ENCODE data around the gene CLIC4.

CLIC4 gene

DNA sequence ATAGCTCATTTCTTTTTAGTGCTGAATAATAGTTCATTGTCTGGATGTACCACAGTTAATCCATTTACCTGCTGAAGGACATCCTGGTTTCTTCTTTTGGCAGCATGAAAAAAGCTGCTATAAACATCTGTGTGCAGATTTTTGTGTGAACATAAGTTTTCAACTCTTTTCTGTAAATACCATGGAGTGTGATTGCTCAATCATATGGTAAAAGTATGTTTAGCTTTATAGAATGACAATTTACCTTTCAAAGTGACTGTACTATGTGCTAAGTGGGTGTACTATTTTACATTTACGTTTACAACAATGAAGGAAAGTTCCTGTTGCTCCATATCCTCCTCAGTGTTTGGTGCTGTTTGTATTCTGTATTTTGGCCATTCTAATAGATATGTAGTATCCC is 135.8 kb downstream of the CLIC4 start:
- TF ChIP-seq, protein P1, sequence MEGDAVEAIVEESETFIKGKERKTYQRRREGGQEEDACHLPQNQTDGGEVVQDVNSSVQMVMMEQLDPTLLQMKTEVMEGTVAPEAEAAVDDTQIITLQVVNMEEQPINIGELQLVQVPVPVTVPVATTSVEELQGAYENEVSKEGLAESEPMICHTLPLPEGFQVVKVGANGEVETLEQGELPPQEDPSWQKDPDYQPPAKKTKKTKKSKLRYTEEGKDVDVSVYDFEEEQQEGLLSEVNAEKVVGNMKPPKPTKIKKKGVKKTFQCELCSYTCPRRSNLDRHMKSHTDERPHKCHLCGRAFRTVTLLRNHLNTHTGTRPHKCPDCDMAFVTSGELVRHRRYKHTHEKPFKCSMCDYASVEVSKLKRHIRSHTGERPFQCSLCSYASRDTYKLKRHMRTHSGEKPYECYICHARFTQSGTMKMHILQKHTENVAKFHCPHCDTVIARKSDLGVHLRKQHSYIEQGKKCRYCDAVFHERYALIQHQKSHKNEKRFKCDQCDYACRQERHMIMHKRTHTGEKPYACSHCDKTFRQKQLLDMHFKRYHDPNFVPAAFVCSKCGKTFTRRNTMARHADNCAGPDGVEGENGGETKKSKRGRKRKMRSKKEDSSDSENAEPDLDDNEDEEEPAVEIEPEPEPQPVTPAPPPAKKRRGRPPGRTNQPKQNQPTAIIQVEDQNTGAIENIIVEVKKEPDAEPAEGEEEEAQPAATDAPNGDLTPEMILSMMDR (IDR thresholded peaks at IDR 0.05), result no peak
- Histone ChIP-seq H3K36me3 (no peaks in the 10 kb centered on the region), H3K4me1 (ENCODE audit: control insufficient read depth in 1 of 2, insufficient read depth in 1 of 2, low read depth in 1 of 2, low read length in 1 of 2) (no peaks in the 10 kb centered on the region), H3K9me3 (no peaks in the 10 kb centered on the region), H3K4me3 (ENCODE audit: low read depth in 1 of 2, low read length in 1 of 2) (no peak overlapping the region), H3K27me3 (no peaks in the 10 kb centered on the region), H3K27ac (no peak overlapping the region)

GRCh38 chr1:24884751-24885150 is 139.5 kb downstream of the CLIC4 start:
- Histone ChIP-seq H3K36me3 (no peaks in the 10 kb centered on the region), H3K4me3 (ENCODE audit: low read depth in 1 of 2, low read length in 1 of 2) (no peak overlapping the region), H3K27me3 (no peaks in the 10 kb centered on the region), H3K27ac (no peak overlapping the region), H3K9me3 (no peaks in the 10 kb centered on the region), H3K4me1 (ENCODE audit: control insufficient read depth in 1 of 2, insufficient read depth in 1 of 2, low read depth in 1 of 2, low read length in 1 of 2) (no peaks in the 10 kb centered on the region)
- TF ChIP-seq, protein P1 (IDR thresholded peaks at IDR 0.05), result no peak

- no peak overlapping the region for H3K27ac ChIP-seq
- TF ChIP-seq, protein P1 (IDR thresholded peaks at IDR 0.05), result no peak
- no peaks in the 10 kb centered on the region for H3K36me3 ChIP-seq
- H3K9me3 ChIP-seq, result no peaks in the 10 kb centered on the region
- H3K4me3 ChIP-seq (ENCODE audit: low read depth in 1 of 2, low read length in 1 of 2), result no peak overlapping the region
- H3K27me3 ChIP-seq, result no peaks in the 10 kb centered on the region
- no peaks in the 10 kb centered on the region for H3K4me1 ChIP-seq (ENCODE audit: control insufficient read depth in 1 of 2, insufficient read depth in 1 of 2, low read depth in 1 of 2, low read length in 1 of 2)
Observed at GRCh38 chr1:24886241-24886640, 141.0 kb downstream of the CLIC4 start.

DNA sequence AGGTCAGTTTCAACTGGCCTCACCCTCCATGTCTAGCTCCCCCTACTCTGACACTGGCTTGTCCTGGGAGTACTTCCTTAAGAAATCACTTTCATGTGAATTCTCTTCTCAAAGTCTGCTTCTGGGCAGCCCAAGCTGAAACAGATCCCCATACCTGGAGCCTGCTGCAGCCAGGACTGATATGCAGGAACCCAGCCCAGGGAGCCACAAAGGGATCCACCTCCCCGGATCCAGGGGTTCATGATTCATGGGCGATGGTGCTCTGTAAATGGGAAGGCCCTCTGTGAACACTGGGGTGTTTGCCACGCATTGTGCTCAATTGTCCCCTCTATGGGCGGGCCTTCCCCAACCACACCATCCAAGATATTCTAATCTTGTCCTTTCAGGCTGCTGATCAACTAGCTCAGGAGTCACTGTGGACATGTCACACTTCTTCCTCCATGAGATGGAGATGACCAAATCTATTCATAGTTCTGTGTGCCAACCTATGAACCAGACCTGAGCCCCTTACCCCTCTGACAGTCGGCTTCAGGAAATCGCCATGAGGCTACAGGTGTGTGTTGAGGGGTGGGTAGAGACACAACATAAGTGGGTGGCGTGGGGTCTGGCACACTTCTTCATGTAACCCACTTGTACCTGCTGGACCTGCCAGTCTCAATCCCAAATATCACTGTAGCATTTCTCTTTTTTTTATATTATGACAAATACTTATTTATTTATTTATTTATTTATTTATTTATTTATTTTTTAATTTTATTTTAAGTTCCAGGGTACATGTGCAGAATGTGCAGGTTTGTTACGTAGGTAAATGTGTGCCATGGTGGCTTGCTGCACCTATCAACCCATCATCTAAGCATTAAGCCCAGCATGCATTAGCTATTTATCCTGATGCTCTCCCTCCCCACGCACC is 143.1 kb downstream of the CLIC4 start:
- Histone ChIP-seq H3K27me3 (no peaks in the 10 kb centered on the region), H3K36me3 (no peaks in the 10 kb centered on the region), H3K4me1 (ENCODE audit: control insufficient read depth in 1 of 2, insufficient read depth in 1 of 2, low read depth in 1 of 2, low read length in 1 of 2) (no peaks in the 10 kb centered on the region), H3K4me3 (ENCODE audit: low read depth in 1 of 2, low read length in 1 of 2) (no peak overlapping the region), H3K27ac (no peak overlapping the region), H3K9me3 (no peaks in the 10 kb centered on the region)
- TF ChIP-seq, protein P1 (IDR thresholded peaks at IDR 0.05), result no peak

GRCh38 chr1:24888971-24889676 is 143.9 kb downstream of the CLIC4 start:
- Histone ChIP-seq H3K27me3 (no peaks in the 10 kb centered on the region), H3K4me3 (ENCODE audit: low read depth in 1 of 2, low read length in 1 of 2) (no peak overlapping the region), H3K36me3 (no peaks in the 10 kb centered on the region), H3K4me1 (ENCODE audit: control insufficient read depth in 1 of 2, insufficient read depth in 1 of 2, low read depth in 1 of 2, low read length in 1 of 2) (no peaks in the 10 kb centered on the region), H3K27ac (no peak overlapping the region), H3K9me3 (no peaks in the 10 kb centered on the region)
- TF ChIP-seq, protein P1 (IDR thresholded peaks at IDR 0.05), result no peak

All from neutrophil (primary cell).